HFFc6 (cell line): ENCODE results near the gene SCML1. TPM values are rescaled to one million over a fixed set of nuclear protein-coding genes. Genes with fewer than 3 reads are reported as not detected.

Source experiments
- DNase-seq: peaks from one replicate; pipeline ENCODE4 v3.0.0-alpha.2; 2018
- H3K27ac Mint-ChIP-seq: 2 replicates; pipeline ENCODE4 v1.8.0; 2020; ENCODE audit warnings: mild to moderate bottlenecking, mixed read lengths
- H3K27me3 Mint-ChIP-seq: 2 replicates; pipeline ENCODE4 v1.8.0; 2021; ENCODE audit warnings: mild to moderate bottlenecking, moderate library complexity, mixed read lengths; ENCODE audit not compliant: insufficient read depth
- H3K36me3 Mint-ChIP-seq: 2 replicates; pipeline ENCODE4 v1.8.0; 2021; ENCODE audit warnings: low read depth, mixed read lengths
- H3K4me1 Mint-ChIP-seq: 2 replicates; pipeline ENCODE4 v1.8.0; 2020; ENCODE audit warnings: low read depth, mixed read lengths
- H3K4me3 Mint-ChIP-seq: 2 replicates; pipeline ENCODE4 v1.8.0; 2020; ENCODE audit warnings: mild to moderate bottlenecking, moderate library complexity, mixed read lengths
- H3K9me3 Mint-ChIP-seq: 2 replicates; pipeline ENCODE4 v1.8.0; 2020; ENCODE audit warnings: mild to moderate bottlenecking, mixed read lengths
- total RNA-seq, 6 experiments: library from RNA; stranded (reverse); fragmentation: NEBNext Ultra II Directional; extraction: Animal tissue kit (Norgen Biotek cat#: 25700); gene quantifications; 2 replicates in 1 of 6; 3 replicates in 5 of 6; pipeline ENCODE4 v1.2.3, GENCODE V29; 2021
- TF ChIP-seq, protein P1 (sequence below): fragments of 200-600 bp; sonication (generic); IDR thresholded peaks from 2 replicates; pipeline ENCODE4 v1.5.0; 2021; ENCODE audit warnings: antibody characterized with exemption, mild to moderate bottlenecking

SCML1 gene
- total RNA-seq, 6 experiments from 2014 or later = 7.3 to 11.3 (median 9.8) TPM

DNA sequence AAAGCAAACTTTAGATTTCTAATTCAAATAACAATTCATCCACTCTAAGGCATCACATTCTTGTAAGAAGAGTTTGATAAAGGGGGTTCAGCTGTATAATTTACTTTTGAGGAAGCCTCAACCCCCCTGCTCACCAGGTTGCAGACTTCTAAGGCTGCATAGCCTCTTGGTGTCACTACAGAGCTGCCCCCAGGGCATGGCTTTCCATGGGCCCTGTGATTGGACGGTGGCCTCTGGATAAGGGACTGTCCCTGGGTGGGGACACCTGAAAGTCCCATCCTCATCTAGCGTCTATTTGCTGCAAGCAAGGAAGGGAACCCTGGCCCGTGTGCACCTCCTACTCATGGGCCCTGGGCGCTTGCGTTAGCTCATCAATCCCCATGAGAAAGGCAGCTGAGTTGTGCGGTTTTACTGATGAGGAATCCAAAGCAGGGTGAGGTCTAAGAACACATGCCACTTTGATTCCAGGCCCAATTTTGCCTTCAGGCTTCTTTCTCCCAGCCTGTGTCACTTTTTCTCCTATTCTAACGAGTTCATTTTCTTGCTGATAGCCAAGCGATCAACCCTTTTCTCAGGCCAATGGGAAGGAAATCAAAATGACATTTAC is 51.8 kb downstream of the SCML1 start:
- DNase-seq = no peak
- Mint-ChIP-seq H3K4me3 (no peak overlapping the region), H3K27me3 (peaks cover 10% of the 10 kb centered on the region), H3K27ac (no peak overlapping the region), H3K4me1 (no peaks in the 10 kb centered on the region), H3K9me3 (no peaks in the 10 kb centered on the region), H3K36me3 (no peaks in the 10 kb centered on the region)
- TF ChIP-seq, protein P1, sequence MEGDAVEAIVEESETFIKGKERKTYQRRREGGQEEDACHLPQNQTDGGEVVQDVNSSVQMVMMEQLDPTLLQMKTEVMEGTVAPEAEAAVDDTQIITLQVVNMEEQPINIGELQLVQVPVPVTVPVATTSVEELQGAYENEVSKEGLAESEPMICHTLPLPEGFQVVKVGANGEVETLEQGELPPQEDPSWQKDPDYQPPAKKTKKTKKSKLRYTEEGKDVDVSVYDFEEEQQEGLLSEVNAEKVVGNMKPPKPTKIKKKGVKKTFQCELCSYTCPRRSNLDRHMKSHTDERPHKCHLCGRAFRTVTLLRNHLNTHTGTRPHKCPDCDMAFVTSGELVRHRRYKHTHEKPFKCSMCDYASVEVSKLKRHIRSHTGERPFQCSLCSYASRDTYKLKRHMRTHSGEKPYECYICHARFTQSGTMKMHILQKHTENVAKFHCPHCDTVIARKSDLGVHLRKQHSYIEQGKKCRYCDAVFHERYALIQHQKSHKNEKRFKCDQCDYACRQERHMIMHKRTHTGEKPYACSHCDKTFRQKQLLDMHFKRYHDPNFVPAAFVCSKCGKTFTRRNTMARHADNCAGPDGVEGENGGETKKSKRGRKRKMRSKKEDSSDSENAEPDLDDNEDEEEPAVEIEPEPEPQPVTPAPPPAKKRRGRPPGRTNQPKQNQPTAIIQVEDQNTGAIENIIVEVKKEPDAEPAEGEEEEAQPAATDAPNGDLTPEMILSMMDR = no peak

DNA sequence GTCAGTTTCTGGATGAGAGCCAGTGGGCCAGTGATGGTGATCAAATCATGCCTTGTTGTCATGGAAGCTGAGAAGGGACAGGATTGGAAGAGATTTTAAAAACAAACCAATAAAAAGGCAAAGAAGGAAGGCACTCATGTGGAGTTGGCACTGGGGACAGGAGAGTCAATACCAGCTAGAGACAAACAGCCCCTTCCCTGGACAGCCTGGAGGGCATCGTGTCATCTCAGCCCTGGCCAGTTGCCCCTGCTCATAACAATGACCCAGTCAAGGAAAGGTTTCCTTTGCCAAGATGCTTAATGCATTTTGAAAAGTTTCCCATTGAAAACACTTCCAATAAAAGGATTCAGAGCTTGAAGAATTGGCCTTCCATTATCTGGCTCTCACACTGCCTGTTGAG is 55.5 kb downstream of the SCML1 start:
- TF ChIP-seq, protein P1 = no peak
- Mint-ChIP-seq H3K4me3 (no peak overlapping the region), H3K36me3 (no peaks in the 10 kb centered on the region), H3K4me1 (no peaks in the 10 kb centered on the region), H3K27me3 (peaks cover 8% of the 10 kb centered on the region), H3K9me3 (no peaks in the 10 kb centered on the region), H3K27ac (no peak overlapping the region)
- no peak for DNase-seq

DNA sequence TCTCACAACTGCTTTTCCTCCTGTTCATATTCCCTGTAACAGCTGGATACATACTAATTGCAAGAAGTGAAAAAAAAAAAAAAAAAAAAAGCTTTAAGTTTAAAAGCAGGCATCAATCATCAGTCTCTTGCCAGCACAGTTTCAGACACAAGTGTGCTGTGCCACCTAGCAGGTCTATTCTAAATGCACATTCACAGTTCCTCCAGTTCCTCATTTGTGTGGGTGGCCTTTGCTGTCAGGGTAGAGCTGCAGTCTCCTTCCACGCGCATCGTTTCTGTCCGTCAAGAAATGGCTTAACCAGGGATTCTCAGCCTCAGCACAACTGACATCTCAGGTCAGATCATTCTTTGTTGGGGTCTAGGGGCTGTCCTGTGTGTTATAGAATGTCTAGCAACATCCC is 61.6 kb downstream of the SCML1 start:
- Mint-ChIP-seq H3K9me3 (no peaks in the 10 kb centered on the region), H3K4me3 (no peak overlapping the region), H3K36me3 (no peaks in the 10 kb centered on the region), H3K27me3 (peaks cover 2% of the 10 kb centered on the region; the same call in 1 of the 2 replicates), H3K27ac (no peak overlapping the region), H3K4me1 (no peaks in the 10 kb centered on the region)
- TF ChIP-seq, protein P1 = no peak
- no peak for DNase-seq

DNA sequence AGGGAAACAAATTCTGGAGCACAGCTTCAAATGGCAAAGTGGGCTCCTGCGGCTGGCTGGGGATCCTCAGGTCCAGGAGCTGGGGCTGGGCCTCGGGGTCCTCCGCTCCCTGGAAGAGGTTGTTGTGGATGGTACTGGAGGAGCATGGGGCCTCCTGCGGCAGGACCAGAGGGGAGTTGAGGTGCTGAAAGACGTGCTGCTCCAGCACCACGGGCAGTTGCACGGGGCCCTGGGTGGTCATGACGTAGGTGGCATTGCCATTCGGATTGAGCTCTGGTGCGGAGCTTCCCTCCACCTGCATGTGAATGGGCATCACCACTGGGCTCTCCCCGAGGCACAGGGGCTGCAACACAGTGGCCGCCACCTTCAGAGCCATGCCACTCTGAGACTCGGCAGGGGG is 64.1 kb downstream of the SCML1 start:
- Mint-ChIP-seq H3K4me1 (no peaks in the 10 kb centered on the region), H3K36me3 (no peaks in the 10 kb centered on the region), H3K9me3 (no peaks in the 10 kb centered on the region), H3K4me3 (no peak overlapping the region), H3K27ac (no peak overlapping the region), H3K27me3 (peaks cover 7% of the 10 kb centered on the region)
- DNase-seq = no peak
- TF ChIP-seq, protein P1 = no peak

DNA sequence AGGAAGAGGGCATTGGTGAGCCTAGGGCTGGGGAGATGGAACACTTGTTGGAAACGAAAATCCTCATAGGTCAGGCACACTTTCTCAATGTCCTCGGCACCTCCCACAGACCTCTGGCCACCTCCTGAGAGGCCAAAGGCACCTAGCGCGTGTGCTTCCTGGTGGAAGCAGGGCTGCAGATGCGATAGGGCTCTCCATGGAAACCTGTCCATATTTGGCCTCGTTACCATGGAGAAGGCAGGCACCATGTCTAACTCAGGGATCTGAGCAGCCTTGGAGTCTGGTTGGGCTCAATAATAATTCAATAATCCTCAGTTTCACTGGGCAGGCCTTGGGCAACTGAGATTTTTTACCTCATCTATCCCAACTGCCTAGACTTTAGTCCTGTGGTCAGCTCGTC is 65.5 kb downstream of the SCML1 start:
- Mint-ChIP-seq H3K27me3 (peaks cover 10% of the 10 kb centered on the region), H3K4me1 (no peaks in the 10 kb centered on the region)

More for the DNA sequence above, 65.5 kb downstream of the SCML1 start:
- no peak for DNase-seq
- TF ChIP-seq, protein P1 = no peak
- no peaks in the 10 kb centered on the region for H3K36me3 Mint-ChIP-seq
- H3K4me3 Mint-ChIP-seq = no peak overlapping the region
- H3K9me3 Mint-ChIP-seq = no peaks in the 10 kb centered on the region
- no peak overlapping the region for H3K27ac Mint-ChIP-seq
